Gastroesophageal sphincter (tissue), 3 donors: ENCODE data around the gene PLA1A.

Experiments
- POLR2AphosphoS5 ChIP-seq: sonication (generic); formaldehyde crosslinking; IDR thresholded peaks from one replicate; pipeline ENCODE4 v1.6.1; 2017; ENCODE audit warnings: antibody characterized with exemption
- TF ChIP-seq, protein P1 (sequence below), 4 experiments: fragments of 200-600 bp in 2 of 4; fragments of 450-650 bp in 2 of 4; sonication (generic) in 1 of 4; IDR thresholded peaks; one replicate each; pipeline ENCODE4 v1.5.1; 2017 to 2019; ENCODE audit warnings: antibody characterized with exemption in 4 of 4, mild to moderate bottlenecking in 2 of 4, moderate library complexity in 2 of 4

DNA sequence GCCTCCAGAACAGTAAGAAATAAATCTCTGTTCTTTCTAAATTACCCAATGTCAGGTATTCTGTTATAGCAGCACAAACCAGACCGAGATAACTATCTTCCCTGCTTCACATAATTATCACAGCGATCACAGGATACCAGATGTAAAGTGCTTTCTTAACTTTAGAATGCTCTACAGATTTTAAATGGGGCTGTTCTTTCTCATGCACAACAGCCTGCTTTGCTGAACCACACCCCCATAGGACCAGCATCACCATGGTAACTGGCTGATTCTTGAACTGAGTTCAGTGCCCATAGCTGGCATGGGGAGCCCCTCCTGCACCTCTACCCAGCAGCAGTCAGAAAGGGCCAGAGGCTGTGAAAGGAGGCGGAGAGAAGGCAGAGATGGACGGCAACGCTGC is 46.1 kb upstream of the PLA1A start:
- TF ChIP-seq, protein P1, sequence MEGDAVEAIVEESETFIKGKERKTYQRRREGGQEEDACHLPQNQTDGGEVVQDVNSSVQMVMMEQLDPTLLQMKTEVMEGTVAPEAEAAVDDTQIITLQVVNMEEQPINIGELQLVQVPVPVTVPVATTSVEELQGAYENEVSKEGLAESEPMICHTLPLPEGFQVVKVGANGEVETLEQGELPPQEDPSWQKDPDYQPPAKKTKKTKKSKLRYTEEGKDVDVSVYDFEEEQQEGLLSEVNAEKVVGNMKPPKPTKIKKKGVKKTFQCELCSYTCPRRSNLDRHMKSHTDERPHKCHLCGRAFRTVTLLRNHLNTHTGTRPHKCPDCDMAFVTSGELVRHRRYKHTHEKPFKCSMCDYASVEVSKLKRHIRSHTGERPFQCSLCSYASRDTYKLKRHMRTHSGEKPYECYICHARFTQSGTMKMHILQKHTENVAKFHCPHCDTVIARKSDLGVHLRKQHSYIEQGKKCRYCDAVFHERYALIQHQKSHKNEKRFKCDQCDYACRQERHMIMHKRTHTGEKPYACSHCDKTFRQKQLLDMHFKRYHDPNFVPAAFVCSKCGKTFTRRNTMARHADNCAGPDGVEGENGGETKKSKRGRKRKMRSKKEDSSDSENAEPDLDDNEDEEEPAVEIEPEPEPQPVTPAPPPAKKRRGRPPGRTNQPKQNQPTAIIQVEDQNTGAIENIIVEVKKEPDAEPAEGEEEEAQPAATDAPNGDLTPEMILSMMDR (IDR thresholded peaks at IDR 0.05): no peak
- TF ChIP-seq POLR2AphosphoS5: no peak
